Neural cell (in vitro differentiated cells): Measurements from ENCODE around the gene PFN2. TPM values are rescaled to one million over a fixed set of nuclear protein-coding genes. Genes with fewer than 3 reads are reported as not detected.

Source experiments
- H2AFZ ChIP-seq: fragments of 200-600, 300-800 bp; sonication (generic), shearing (Covaris generic); 2 replicates; pipeline ENCODE4 v1.6.0; 2014; ENCODE audit warnings: low read depth, mild to moderate bottlenecking, antibody characterized with exemption, low read length, moderate library complexity
- H3F3A ChIP-seq: fragments of 200-600 bp; shearing (Covaris generic); 2 replicates; pipeline ENCODE4 v1.6.1; 2016; ENCODE audit warnings: mild to moderate bottlenecking, moderate library complexity, mixed read lengths, antibody characterized with exemption, low read length; ENCODE audit not compliant: insufficient read depth, poor library complexity, severe bottlenecking
- H3K27ac ChIP-seq: fragments of 200-600, 300-800 bp; sonication (generic), shearing (Covaris generic); 2 replicates; pipeline ENCODE4 v1.5.1; 2014; ENCODE audit warnings: mild to moderate bottlenecking, low read length, moderate library complexity
- H3K27me3 ChIP-seq: fragments of 300-800, 200-600 bp; sonication (generic), shearing (Covaris generic); 2 replicates; pipeline ENCODE4 v1.6.0; 2014; ENCODE audit warnings: mild to moderate bottlenecking, low read depth, low read length, moderate library complexity; ENCODE audit not compliant: insufficient read depth
- H3K36me3 ChIP-seq: fragments of 300-800, 200-600 bp; sonication (generic), shearing (Covaris generic); 2 replicates; pipeline ENCODE4 v1.5.1; 2014; ENCODE audit warnings: mild to moderate bottlenecking, antibody characterized with exemption, low read length, moderate library complexity; ENCODE audit not compliant: insufficient read depth
- H3K4me2 ChIP-seq: fragments of 300-800, 200-600 bp; sonication (generic), shearing (Covaris generic); 2 replicates; pipeline ENCODE4 v1.6.0; 2014; ENCODE audit warnings: mild to moderate bottlenecking, low read length
- H3K4me3 ChIP-seq: fragments of 300-800, 200-600 bp; sonication (generic), shearing (Covaris generic); 2 replicates; pipeline ENCODE4 v1.5.1; 2014; ENCODE audit warnings: mild to moderate bottlenecking, low read length, moderate library complexity
- H3K79me2 ChIP-seq: fragments of 200-600 bp; shearing (Covaris generic); replicated peaks from 2 replicates; pipeline ENCODE4 v1.6.0; 2014; ENCODE audit warnings: mild to moderate bottlenecking, low read length, moderate library complexity; ENCODE audit not compliant: insufficient read depth
- H3K9ac ChIP-seq: fragments of 300-800, 200-600 bp; sonication (generic), shearing (Covaris generic); 2 replicates; pipeline ENCODE4 v1.6.1; 2016; ENCODE audit warnings: mild to moderate bottlenecking, low read length, mixed read lengths
- H3K9me2 ChIP-seq: fragments of 200-600 bp; shearing (Covaris generic); 2 replicates; pipeline ENCODE4 v1.6.1; 2016; ENCODE audit warnings: mild to moderate bottlenecking, low read length, mixed read lengths; ENCODE audit not compliant: insufficient read depth
- H3K9me3 ChIP-seq: fragments of 200-600, 300-800 bp; sonication (generic), shearing (Covaris generic); 2 replicates; pipeline ENCODE4 v1.6.1; 2016; ENCODE audit warnings: mild to moderate bottlenecking, mixed run types, low read length, moderate library complexity, mixed read lengths
- H4K20me1 ChIP-seq: fragments of 200-600 bp; shearing (Covaris generic); 2 replicates; pipeline ENCODE4 v1.6.1; 2016; ENCODE audit warnings: mild to moderate bottlenecking, mixed run types; ENCODE audit not compliant: insufficient read depth
- EP300 ChIP-seq: fragments of 450-650 bp; conservative IDR thresholded peaks from 2 replicates; pipeline ENCODE4 v1.6.1; 2014; ENCODE audit warnings: antibody characterized with exemption, mild to moderate bottlenecking, moderate library complexity; ENCODE audit not compliant: poor library complexity, severe bottlenecking
- EZH2 ChIP-seq: fragments of 200-600, 300-800 bp; shearing (Covaris generic), sonication (generic); IDR thresholded peaks from 2 replicates; pipeline ENCODE4 v1.6.1; 2014; ENCODE audit warnings: antibody characterized with exemption, low read length, borderline replicate concordance, mild to moderate bottlenecking; ENCODE audit not compliant: insufficient read depth, poor library complexity, severe bottlenecking
- MXI1 ChIP-seq: fragments of 450-650 bp; conservative IDR thresholded peaks from 2 replicates; pipeline ENCODE4 v1.6.1; 2014; ENCODE audit warnings: antibody characterized with exemption, mild to moderate bottlenecking; ENCODE audit not compliant: poor library complexity, severe bottlenecking
- POLR2AphosphoS5 ChIP-seq: IDR thresholded peaks from 2 replicates; pipeline ENCODE4 v1.6.1; 2012
- RAD21 ChIP-seq: fragments of 450-650 bp; conservative IDR thresholded peaks from 2 replicates; pipeline ENCODE4 v1.6.1; 2014; ENCODE audit warnings: antibody characterized with exemption, mild to moderate bottlenecking, moderate library complexity
- REST ChIP-seq: IDR thresholded peaks from 2 replicates; pipeline ENCODE4 v1.6.1; 2012; ENCODE audit warnings: borderline replicate concordance
- SMC3 ChIP-seq: fragments of 450-650 bp; conservative IDR thresholded peaks from 2 replicates; pipeline ENCODE4 v1.6.1; 2014; ENCODE audit warnings: antibody characterized with exemption, mild to moderate bottlenecking, moderate library complexity; ENCODE audit not compliant: poor library complexity
- TAF1 ChIP-seq: IDR thresholded peaks from 2 replicates; pipeline ENCODE4 v1.6.1; 2012; ENCODE audit warnings: low read depth
- polyA plus RNA-seq: library from polyadenylated mRNA; depleted of rRNA; stranded (reverse); fragments of >200 nt; gene quantifications from 2 replicates; pipeline ENCODE4 v1.2.3, GENCODE V29; 2014
- TF ChIP-seq, protein P1 (sequence below): fragments of 450-650 bp; IDR thresholded peaks from 2 replicates; pipeline ENCODE4 v1.5.1; 2014; ENCODE audit warnings: antibody characterized with exemption, mild to moderate bottlenecking, moderate library complexity; ENCODE audit not compliant: poor library complexity, severe bottlenecking

The PFN2 gene
- polyA plus RNA-seq, 1 donor from 2014 or later = 527 TPM

- Histone ChIP-seq H2AFZ (no peak overlapping the region), H3K27me3 (no peaks in the 10 kb centered on the region), H3K9me3 (no peaks in the 10 kb centered on the region), H3K79me2 (no peaks in the 10 kb centered on the region), H3K4me2 (no peak overlapping the region), H3K27ac (no peak overlapping the region), H3K9me2 (no peaks in the 10 kb centered on the region), H3F3A (no peaks in the 10 kb centered on the region), H3K36me3 (no peaks in the 10 kb centered on the region), H4K20me1 (no peaks in the 10 kb centered on the region), H3K4me3 (no peak overlapping the region), H3K9ac (no peak overlapping the region)
- TF ChIP-seq, protein P1, sequence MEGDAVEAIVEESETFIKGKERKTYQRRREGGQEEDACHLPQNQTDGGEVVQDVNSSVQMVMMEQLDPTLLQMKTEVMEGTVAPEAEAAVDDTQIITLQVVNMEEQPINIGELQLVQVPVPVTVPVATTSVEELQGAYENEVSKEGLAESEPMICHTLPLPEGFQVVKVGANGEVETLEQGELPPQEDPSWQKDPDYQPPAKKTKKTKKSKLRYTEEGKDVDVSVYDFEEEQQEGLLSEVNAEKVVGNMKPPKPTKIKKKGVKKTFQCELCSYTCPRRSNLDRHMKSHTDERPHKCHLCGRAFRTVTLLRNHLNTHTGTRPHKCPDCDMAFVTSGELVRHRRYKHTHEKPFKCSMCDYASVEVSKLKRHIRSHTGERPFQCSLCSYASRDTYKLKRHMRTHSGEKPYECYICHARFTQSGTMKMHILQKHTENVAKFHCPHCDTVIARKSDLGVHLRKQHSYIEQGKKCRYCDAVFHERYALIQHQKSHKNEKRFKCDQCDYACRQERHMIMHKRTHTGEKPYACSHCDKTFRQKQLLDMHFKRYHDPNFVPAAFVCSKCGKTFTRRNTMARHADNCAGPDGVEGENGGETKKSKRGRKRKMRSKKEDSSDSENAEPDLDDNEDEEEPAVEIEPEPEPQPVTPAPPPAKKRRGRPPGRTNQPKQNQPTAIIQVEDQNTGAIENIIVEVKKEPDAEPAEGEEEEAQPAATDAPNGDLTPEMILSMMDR = peak; percentile 45
- TF ChIP-seq REST (no peak), MXI1 (no peak), POLR2AphosphoS5 (no peak), TAF1 (no peak), EP300 (no peak), RAD21 (peak; percentile 51), SMC3 (peak; percentile 38), EZH2 (no peak)
These were observed 33.9 kb downstream of the PFN2 start for GRCh38 chr3:149936812-149937230.

DNA sequence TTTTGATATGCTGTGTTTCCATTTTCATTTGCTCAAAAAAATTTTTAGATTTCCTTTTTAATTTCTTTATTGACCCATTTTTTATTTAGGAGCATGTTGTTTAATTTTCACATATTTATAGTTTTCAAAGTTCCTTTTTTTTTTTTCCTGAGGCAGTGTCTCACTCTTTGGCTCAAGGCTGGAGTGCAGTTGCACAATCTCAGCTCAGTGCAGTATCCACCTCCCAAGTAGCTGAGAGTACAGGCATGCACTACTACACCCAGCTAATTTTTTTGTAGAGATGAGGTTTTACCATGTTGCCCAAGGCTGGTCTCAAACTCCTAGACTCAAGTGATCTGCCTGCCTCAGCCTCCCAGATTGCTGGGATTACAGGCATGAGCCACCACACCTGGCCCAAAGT is 36.2 kb downstream of the PFN2 start:
- no peak overlapping the region for H3K9ac ChIP-seq
- no peaks in the 10 kb centered on the region for H3K79me2 ChIP-seq
- TF ChIP-seq POLR2AphosphoS5 = no peak
- TF ChIP-seq SMC3 = no peak
- no peak for TF ChIP-seq EZH2
- TF ChIP-seq MXI1 = no peak
- no peak for TF ChIP-seq EP300
- TF ChIP-seq TAF1 = no peak
- no peak for TF ChIP-seq REST
- TF ChIP-seq, protein P1 = no peak
- TF ChIP-seq RAD21 = no peak
- no peak overlapping the region for H3K4me2 ChIP-seq
- H3K27ac ChIP-seq = no peak overlapping the region
- no peaks in the 10 kb centered on the region for H3K36me3 ChIP-seq
- no peaks in the 10 kb centered on the region for H3K9me3 ChIP-seq
- no peaks in the 10 kb centered on the region for H3K27me3 ChIP-seq
- H3F3A ChIP-seq = no peaks in the 10 kb centered on the region
- no peaks in the 10 kb centered on the region for H3K9me2 ChIP-seq
- H2AFZ ChIP-seq = no peak overlapping the region
- H3K4me3 ChIP-seq = no peak overlapping the region
- no peaks in the 10 kb centered on the region for H4K20me1 ChIP-seq
